ENCODE data around the gene TRIM71.

- TF ChIP-seq EZH2 (IDR thresholded peaks at IDR 0.05; ENCODE audit: borderline replicate concordance, insufficient read depth, low read length, poor library complexity, severe bottlenecking) = no peak
- no peak for TF ChIP-seq TAF1 (IDR thresholded peaks at IDR 0.05; ENCODE audit: low read depth)
- no peak for TF ChIP-seq CTCF (IDR thresholded peaks at IDR 0.05; ENCODE audit: poor library complexity, severe bottlenecking)
- TF ChIP-seq POLR2AphosphoS5 (IDR thresholded peaks at IDR 0.05) = no peak
- no peak for TF ChIP-seq REST (IDR thresholded peaks at IDR 0.05; ENCODE audit: borderline replicate concordance)
Observed at GRCh38 chr3:32862247-32862935, 44.6 kb downstream of the TRIM71 start.
